ENCODE data around the gene PARP12.

The PARP12 gene

DNA sequence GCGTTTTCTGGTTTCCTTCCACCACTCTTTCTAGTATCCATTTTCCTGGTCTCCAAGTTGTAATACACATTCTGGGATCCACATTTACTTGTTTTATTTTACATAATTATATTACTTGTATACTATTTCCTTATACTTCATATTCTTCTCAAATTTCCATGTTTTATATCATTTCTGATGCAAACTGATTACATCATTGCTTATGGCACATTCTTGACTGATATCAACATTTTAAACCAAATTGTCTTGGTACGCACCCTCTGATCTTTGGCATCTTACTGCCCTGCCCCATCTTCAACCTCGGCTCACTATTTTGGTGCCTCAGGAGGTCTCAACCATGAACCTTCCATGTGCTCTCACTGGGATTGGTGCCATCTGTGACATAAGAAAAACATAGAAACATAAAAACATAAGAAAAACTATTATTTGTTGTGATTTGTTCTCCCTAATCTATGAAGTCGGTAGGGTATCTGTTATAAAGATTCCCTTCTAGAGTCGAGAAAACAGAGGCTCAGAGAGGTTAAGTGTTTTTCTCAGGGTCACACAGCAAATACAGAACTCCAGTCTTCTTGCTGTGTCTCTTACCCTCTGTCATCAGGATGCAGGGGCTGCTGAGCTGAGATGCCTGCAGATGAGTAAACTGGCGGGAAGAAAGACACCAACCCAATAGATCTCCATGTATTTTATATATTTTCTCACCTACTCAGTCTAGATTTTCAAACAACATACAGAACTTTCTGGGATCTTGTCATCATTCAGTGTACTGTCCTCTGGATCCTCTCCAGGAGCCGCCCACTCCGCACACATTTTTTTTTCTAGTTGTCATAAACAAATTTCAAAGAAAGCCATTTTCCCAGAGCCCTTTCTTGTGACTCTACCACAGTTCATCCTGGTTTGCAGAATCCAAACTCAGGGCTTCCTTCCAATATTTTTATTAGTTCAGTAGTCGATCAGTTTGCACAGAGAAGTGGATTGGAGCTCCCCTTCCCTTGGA, 79.5 kb downstream of the PARP12 start:
- H3K27me3 Mint-ChIP-seq: no peaks in the 10 kb centered on the region
- no peak overlapping the region for H3K27ac Mint-ChIP-seq
- peaks cover 13% of the 10 kb centered on the region for H3K4me1 Mint-ChIP-seq
- H3K36me3 Mint-ChIP-seq: no peaks in the 10 kb centered on the region
- H3K9me3 Mint-ChIP-seq: no peaks in the 10 kb centered on the region
- H3K4me3 Mint-ChIP-seq: no peak overlapping the region

DNA sequence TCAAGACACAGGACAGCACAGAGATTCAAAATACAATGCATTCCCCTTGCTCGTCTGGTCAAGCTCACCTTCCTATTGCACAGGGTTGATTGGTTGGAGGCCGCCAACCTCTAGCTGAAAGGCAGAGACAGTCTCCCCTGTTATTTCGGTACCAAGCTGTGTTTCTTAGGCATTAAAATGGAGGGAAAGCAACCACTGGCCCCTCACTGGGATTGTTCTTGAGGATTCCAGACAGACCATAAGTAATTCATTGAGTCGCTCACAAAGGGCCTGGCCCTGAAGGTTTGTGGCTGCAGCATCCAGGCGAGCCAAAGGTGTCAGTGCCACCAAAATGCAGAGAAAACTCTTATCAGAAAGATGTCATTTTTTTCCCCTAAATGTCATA, 81.2 kb downstream of the PARP12 start:
- H3K4me1 Mint-ChIP-seq: peaks cover 17% of the 10 kb centered on the region
- no peak overlapping the region for H3K27ac Mint-ChIP-seq
- no peaks in the 10 kb centered on the region for H3K27me3 Mint-ChIP-seq
- H3K36me3 Mint-ChIP-seq: no peaks in the 10 kb centered on the region
- H3K4me3 Mint-ChIP-seq: no peak overlapping the region
- no peaks in the 10 kb centered on the region for H3K9me3 Mint-ChIP-seq

DNA sequence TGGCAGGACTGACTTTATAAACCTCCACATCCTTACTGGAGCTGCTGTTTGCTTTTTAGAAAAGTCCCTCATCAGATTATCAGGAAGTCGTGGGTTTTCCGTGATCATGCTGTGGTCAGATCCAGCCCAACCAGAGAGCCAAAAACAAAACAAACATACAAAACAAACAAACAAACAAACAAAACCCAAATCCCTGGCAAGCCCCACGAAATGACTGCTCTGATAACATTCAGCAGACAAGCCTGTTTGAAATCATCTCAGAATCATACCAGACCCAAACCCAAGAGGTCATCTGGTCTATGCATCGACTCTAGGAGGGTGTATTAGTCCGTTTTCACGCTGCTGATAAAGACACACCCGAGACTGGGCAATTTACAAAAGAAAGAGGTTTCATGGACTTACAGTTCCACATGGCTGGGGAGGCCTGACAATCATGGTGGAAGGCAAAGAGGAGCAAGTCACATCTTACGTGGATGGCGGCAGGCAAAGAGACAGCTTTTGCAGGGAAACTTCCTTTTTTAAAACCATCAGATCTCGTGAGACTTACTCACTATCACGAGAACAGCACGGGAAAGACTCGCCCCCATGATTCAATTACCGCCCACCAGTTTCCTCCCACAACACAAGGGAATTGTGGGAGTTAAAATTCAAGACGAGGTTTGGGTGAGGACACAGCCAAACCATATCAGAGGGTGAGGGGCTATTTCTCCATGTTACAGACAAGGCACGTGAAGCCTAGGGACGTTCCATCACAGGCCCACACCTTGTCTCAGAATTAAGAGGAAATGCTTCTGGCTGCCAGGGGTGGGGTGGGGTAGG, 85.7 kb downstream of the PARP12 start:
- Mint-ChIP-seq H3K9me3 (no peaks in the 10 kb centered on the region), H3K4me3 (no peak overlapping the region), H3K36me3 (no peaks in the 10 kb centered on the region), H3K27me3 (no peaks in the 10 kb centered on the region), H3K4me1 (peaks cover 17% of the 10 kb centered on the region), H3K27ac (no peak overlapping the region)

DNA sequence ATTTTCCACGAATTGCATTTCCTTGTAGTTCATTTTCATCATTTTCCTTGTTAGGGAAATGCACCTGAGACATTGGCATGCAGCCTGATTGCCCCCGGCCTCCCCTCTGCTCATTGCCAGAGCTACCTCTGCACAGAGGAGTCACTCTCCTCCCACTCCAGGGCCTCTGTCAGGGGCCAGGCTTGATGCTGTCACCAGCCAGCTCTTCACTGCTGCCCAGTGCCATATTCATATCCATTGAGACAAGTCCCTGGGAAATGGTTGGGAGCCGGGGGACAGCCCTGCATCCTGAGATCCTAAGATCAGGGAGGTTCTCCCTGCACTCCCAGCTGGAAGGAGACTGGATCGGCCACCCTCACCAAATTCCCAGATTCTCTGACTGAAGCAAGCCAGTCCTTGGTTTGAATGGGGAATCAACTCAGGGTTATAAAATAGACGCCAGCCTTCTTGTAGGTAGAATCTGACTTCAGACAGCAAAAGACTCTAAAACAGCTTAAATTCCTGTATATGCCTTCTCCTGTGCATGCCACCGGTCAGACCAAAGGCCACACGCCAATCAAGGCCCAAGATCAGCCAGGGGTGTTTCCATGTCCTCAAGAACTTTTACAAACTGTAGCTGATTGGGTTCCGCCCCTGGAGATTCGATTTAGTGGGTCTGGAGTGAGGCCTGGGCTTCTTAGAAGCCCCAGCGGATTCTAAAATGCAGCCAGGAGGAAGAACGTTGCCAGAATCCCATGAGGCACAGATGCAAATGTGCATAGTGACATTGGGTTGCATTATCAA, 86.5 kb downstream of the PARP12 start:
- H3K36me3 Mint-ChIP-seq: no peaks in the 10 kb centered on the region

DNA sequence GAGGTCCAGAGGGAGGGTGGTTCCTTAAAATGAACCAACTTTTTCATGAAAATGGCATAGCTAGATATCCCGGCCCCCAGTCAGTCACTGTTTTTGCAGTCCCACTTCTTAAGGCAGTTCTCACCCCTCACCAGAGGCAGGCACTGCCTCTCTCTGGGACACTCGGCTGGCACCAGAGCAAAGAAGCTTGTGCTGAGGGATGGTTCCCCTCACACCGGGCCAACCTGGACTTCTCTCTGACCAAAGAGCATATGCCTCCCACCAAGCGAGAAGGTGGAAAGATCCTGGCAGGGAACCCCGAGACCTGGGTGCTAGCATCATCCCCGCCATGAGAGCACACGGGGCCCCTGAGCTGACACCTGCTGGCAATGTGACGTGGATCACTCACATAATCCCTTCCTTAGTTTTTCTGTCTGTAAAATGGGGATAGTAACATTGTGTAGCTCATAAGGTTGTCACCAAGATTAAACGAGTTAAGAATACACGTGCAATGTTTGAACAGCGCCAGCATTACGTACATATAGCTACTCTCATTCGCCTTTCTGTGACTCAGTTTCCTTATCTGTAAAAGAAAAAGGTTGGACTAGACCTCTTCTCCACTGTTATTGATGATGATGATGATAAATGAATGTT, 88.5 kb downstream of the PARP12 start:
- Mint-ChIP-seq H3K4me1 (peaks cover 4% of the 10 kb centered on the region), H3K27me3 (no peaks in the 10 kb centered on the region), H3K36me3 (no peaks in the 10 kb centered on the region), H3K4me3 (no peak overlapping the region), H3K27ac (no peak overlapping the region), H3K9me3 (no peaks in the 10 kb centered on the region)

More for the DNA sequence above, 86.5 kb downstream of the PARP12 start:
- peaks cover 17% of the 10 kb centered on the region for H3K4me1 Mint-ChIP-seq
- no peak overlapping the region for H3K4me3 Mint-ChIP-seq
- no peaks in the 10 kb centered on the region for H3K27me3 Mint-ChIP-seq
- H3K9me3 Mint-ChIP-seq: no peaks in the 10 kb centered on the region
- H3K27ac Mint-ChIP-seq: no peak overlapping the region

Data from activated naive CD4-positive, alpha-beta T cell treated with anti-CD3 and anti-CD28 coated beads, Interleukin-2, amount 50 U/mL, for 24 hours (primary cell).